HepG2 (cell line): ENCODE measurements around the gene MEX3A. TPM values are rescaled to one million over a fixed set of nuclear protein-coding genes. Genes with fewer than 3 reads are reported as not detected.
A peak's percentile ranks its signal among the peaks of the same experiment; 100 is the strongest.

Experiments
- BATF2 ChIP-seq: sonication (generic); formaldehyde crosslinking; IDR thresholded peaks from 2 replicates; pipeline ENCODE4 v1.8.0; 2022; ENCODE audit warnings: mild to moderate bottlenecking, missing genetic modification reagents, moderate library complexity
- DMTF1 ChIP-seq: sonication (generic); formaldehyde crosslinking; IDR thresholded peaks from 2 replicates; pipeline ENCODE4 v1.4.0; 2020; ENCODE audit warnings: mild to moderate bottlenecking, missing genetic modification reagents
- HIVEP1 ChIP-seq: sonication (generic); formaldehyde crosslinking; IDR thresholded peaks from 2 replicates; pipeline ENCODE4 v1.4.0; 2020; ENCODE audit warnings: mild to moderate bottlenecking, missing genetic modification reagents
- JDP2 ChIP-seq: sonication (generic); formaldehyde crosslinking; IDR thresholded peaks from 2 replicates; pipeline ENCODE4 v1.8.1; 2022; ENCODE audit warnings: missing genetic modification reagents, borderline replicate concordance
- PAXIP1 ChIP-seq: sonication (generic); formaldehyde crosslinking; conservative IDR thresholded peaks from 2 replicates; pipeline ENCODE4 v1.4.0; 2020; ENCODE audit warnings: mild to moderate bottlenecking, missing genetic modification reagents, moderate library complexity
- RCOR2 ChIP-seq: IDR thresholded peaks from 2 replicates; pipeline ENCODE4 v1.6.1; 2016; ENCODE audit warnings: missing biosample characterization, missing genetic modification reagents
- RORA ChIP-seq: sonication (generic); formaldehyde crosslinking; IDR thresholded peaks from 2 replicates; pipeline ENCODE4 v1.5.0; 2020; ENCODE audit warnings: mild to moderate bottlenecking, missing genetic modification reagents, moderate library complexity
- SNAPC4 ChIP-seq: sonication (generic); formaldehyde crosslinking; IDR thresholded peaks from 2 replicates; pipeline ENCODE4 v1.4.0; 2020; ENCODE audit warnings: mild to moderate bottlenecking, missing genetic modification reagents
- TIGD3 ChIP-seq: sonication (generic); formaldehyde crosslinking; IDR thresholded peaks from 2 replicates; pipeline ENCODE4 v1.5.1; 2020; ENCODE audit warnings: mild to moderate bottlenecking, missing genetic modification reagents, borderline replicate concordance
- YEATS4 ChIP-seq: sonication (generic); formaldehyde crosslinking; IDR thresholded peaks from 2 replicates; pipeline ENCODE4 v1.4.0; 2020; ENCODE audit warnings: missing genetic modification reagents, borderline replicate concordance
- ZFP91 ChIP-seq: sonication (generic); formaldehyde crosslinking; IDR thresholded peaks from 2 replicates; pipeline ENCODE4 v1.9.0; 2022; ENCODE audit warnings: missing genetic modification reagents, mild to moderate bottlenecking, borderline replicate concordance
- ZNF282 ChIP-seq: fragments of 450-650 bp; IDR thresholded peaks from 2 replicates; pipeline ENCODE4 v1.6.1; 2018; ENCODE audit not compliant: partially characterized antibody
- polyA plus RNA-seq, 8 experiments: library from polyadenylated mRNA; depleted of rRNA in 3 of 8; stranded (reverse) in 7 of 8; unstranded in 1 of 8; fragments of >200 nt; fragmentation: Illumina TruSeq in 4 of 8; extraction: Trizol in 4 of 8; gene quantifications; 2 replicates each; pipeline versions ENCODE4 v1.2.1 to v1.2.3, GENCODE V29; 2011 to 2016; ENCODE audit warnings: low read depth in 4 of 8, missing spikeins in 1 of 8, mixed read lengths in 1 of 8; ENCODE audit not compliant: insufficient read depth in 1 of 8
- total RNA-seq, 5 experiments: library from RNA; depleted of rRNA; stranded (reverse); fragments of >200 nt; fragmentation: Illumina TruSeq; extraction: Trizol; gene quantifications; 2 replicates each; pipeline ENCODE4 v1.2.3, GENCODE V29; 2016; ENCODE audit warnings: low read depth in 1 of 5

MEX3A gene
- total and polyA plus RNA-seq, 2 of the 13 experiments (the other 11 are each of a cell fraction or from before 2014, with no cell fraction given): 7.6 to 9.1 TPM

- TF ChIP-seq SNAPC4 (no peak), TIGD3 (CRISPR knock-in tag) (no peak), ZNF282 (no peak), HIVEP1 (no peak), RORA (CRISPR knock-in tag) (no peak), JDP2 (CRISPR knock-in tag) (no peak), ZFP91 (CRISPR knock-in tag) (peak; percentile 52; the same call in 1 of the 2 replicates), BATF2 (no peak), YEATS4 (CRISPR knock-in tag) (no peak), PAXIP1 (no peak), DMTF1 (CRISPR knock-in tag) (no peak), RCOR2 (CRISPR knock-in tag) (no peak)
Measured at GRCh38 chr1:156104065-156104810, 22.0 kb upstream of the MEX3A start (continued).
